ENCODE data around the gene GALNT10.

DNA sequence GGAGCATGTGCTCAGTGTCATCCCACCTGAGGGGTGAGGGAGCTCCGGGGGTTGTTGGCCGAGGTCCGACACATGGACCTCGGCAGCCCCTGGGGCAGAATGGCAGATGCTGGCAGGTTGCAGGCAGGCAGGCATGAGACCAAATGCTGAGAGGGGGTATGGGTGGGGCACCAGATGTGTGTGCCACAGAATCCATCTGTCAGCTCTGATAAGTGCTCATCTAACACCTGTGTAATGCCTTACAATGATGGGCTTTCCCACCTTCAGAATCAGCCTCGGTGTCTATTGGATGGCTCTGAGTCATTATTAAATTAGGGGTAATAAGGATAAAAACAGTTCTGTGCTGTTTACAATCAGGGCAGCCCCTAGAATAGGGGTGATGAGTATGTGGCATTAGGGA lies 182.1 kb downstream of the GALNT10 start:
- TF ChIP-seq BHLHE40 (IDR thresholded peaks at IDR 0.05; ENCODE audit: borderline replicate concordance), result no peak
- TF ChIP-seq ZNF384 (IDR thresholded peaks at IDR 0.05), result no peak
